Measurements from ENCODE around the gene KRT38.
"Not testable (repeated sequence)": the region's sequence is repeated elsewhere in the genome, so short reads cannot be mapped to it uniquely, and the experiment has no call there.

Gene KRT38

GRCh38 chr17:41395044-41395443, 45.7 kb downstream of the KRT38 start:
- DNase-seq (ENCODE audit: low read depth): not testable (repeated sequence)

DNA sequence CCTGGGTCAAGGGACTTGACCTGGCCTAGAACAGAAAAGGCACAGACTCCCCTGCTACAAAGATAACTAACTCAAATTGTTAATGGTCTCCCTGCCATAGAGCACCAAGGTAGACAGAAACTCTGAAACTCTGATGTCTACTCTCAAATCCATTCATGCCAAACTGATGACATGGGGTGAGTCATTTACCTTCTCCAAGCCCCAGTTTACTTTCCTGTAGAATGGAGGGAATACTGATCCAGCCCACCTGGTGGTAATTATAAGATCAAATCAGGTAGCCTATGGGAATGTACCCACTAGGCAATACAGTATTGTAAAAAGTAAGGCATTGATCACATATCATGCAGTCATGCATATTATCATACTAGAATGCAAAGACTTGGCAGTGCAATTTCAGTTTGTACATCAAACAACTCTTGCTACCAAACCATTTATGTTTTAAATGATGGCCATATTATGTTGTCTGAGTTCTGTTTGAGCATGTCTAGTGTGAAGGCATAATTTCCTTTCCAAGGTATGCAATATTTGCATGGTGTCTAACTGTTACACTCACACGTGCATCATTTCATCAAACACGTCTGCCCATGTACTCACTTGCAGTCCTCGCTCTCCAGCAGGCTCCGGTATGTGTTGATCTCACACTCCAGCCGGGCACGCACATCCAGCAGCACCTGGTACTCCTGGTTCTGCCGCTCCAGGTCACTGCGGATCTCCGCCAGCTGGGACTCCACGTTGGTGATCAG, 46.4 kb downstream of the KRT38 start:
- DNase-seq (ENCODE audit: low read depth): no peak

DNA sequence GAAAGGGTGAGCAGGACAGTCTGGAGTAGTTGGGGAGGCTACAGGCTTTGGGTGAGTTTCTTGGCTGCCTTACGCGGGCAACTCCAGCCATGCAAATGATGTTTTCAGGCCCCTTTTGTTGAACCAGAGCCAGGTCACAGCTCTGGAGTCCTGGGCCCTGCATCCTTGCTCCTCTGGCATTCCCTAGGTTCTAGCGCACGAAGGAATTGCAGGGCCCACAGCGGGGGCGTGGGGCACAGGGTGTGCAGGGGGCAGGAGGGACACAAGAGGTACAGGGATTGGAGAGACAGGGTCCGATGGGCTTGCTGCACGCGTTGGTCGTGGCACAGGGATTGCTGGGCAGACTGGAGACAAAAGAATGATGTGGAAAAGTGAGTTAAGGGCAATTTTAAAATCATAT, 47.0 kb downstream of the KRT38 start:
- DNase-seq (ENCODE audit: low read depth): no peak

GRCh38 chr17:41393294-41393693, 47.5 kb downstream of the KRT38 start:
- DNase-seq (ENCODE audit: low read depth): no peak

DNA sequence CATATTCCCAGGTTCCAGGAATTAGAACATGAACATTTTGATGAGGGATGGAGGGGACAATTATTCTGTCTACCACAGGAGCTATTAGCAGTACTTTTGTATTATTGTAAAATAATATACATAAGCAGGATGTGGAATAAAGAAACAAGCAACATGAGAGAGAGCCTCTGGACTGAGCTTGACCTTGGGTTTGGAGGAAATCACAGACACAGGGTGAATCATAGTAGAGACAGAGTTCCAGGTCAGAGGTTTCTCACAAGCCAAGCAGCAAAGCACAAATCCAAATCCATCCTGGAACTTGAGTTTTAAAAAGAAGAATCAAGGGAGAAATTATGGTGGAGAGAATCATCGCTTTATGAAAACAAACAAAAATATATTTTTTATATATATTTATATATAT, 48.5 kb downstream of the KRT38 start:
- DNase-seq (ENCODE audit: low read depth): no peak

GRCh38 chr17:41391535-41391934, 49.2 kb downstream of the KRT38 start:
- no peak for DNase-seq (ENCODE audit: low read depth)

DNA sequence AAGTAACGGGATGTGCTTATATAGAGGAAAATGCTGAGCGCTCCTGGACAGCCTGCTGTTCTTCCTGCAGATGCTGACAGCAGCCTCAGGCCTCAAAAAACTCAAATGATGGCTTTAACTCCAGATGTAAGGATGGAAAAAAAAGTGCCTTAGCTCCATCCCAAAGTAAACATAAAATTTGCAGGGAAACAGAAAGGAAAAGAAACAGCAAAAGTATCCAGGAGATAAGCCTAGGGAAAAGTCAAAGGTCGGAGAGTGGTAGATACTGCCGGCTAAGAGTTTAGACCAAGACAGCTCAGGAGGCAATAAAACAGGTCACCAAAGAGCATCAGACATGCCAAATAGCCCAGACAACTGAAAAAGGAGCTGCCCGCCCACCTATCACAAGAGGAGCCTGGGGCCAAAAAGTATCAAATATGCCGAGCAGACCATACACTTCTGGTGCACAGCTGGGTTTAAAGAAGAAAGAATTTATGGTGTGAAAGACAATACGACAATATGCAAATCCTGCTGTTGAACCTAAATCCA, 50.3 kb downstream of the KRT38 start:
- no peak for DNase-seq (ENCODE audit: low read depth)

- no peak for DNase-seq (ENCODE audit: low read depth)
These were observed 53.1 kb downstream of the KRT38 start for GRCh38 chr17:41387670-41388069.

DNA sequence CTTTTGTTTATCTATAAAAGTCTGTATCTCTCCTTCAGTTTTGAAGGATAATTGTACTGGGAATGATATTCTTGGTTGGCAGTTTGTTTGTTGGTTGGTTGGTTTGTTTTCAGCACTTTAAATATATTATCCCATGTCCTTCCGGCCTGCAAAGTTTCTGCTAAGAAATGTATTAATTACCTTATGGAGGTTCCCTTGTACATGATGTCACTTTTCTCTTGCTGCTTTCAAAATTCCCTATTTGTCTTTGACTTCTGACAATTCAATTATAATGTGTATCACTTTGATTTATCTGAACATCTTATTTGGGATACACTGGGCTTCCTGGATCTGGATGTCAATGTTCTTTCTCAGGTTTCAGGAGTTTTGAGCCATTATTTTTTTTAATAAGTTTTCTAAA, 54.6 kb downstream of the KRT38 start:
- no peak for DNase-seq (ENCODE audit: low read depth)
